Choroid plexus epithelial cell (primary cell): ENCODE results near the gene TTYH2.

Source experiments
- DNase-seq: peaks from one replicate; pipeline ENCODE4 v3.0.0-alpha.2; 2010; ENCODE audit warnings: low read depth
- H3K4me3 ChIP-seq: 2 replicates; pipeline ENCODE4 v1.5.1; 2011; ENCODE audit warnings: low read depth, mild to moderate bottlenecking, control low read depth, low read length, moderate library complexity
- CTCF ChIP-seq: conservative IDR thresholded peaks from 2 replicates; pipeline ENCODE4 v1.5.1; 2011; ENCODE audit warnings: low read depth, mild to moderate bottlenecking, control low read depth, inconsistent platforms, low read length, moderate library complexity

TTYH2 gene

GRCh38 chr17:74243013-74243755 lies 29.8 kb downstream of the TTYH2 start:
- TF ChIP-seq CTCF, result no peak
- no peak for DNase-seq
- no peak overlapping the region for H3K4me3 ChIP-seq

- H3K4me3 ChIP-seq, result no peak overlapping the region
- no peak for DNase-seq
- TF ChIP-seq CTCF, result no peak
These were observed 30.8 kb downstream of the TTYH2 start for GRCh38 chr17:74244128-74244527.

GRCh38 chr17:74244548-74244947 lies 31.2 kb downstream of the TTYH2 start:
- DNase-seq, result no peak

GRCh38 chr17:74245145-74245831 lies 31.9 kb downstream of the TTYH2 start:
- TF ChIP-seq CTCF, result no peak
- DNase-seq, result peak; percentile 25
- H3K4me3 ChIP-seq, result no peak overlapping the region

More at GRCh38 chr17:74244548-74244947, 31.2 kb downstream of the TTYH2 start:
- H3K4me3 ChIP-seq, result no peak overlapping the region
- no peak for TF ChIP-seq CTCF

- H3K4me3 ChIP-seq, result no peak overlapping the region
- no peak for DNase-seq
- no peak for TF ChIP-seq CTCF
These were observed 32.5 kb downstream of the TTYH2 start for GRCh38 chr17:74245871-74246270.

GRCh38 chr17:74249590-74250270 lies 36.4 kb downstream of the TTYH2 start:
- DNase-seq, result no peak
- H3K4me3 ChIP-seq, result no peak overlapping the region
- no peak for TF ChIP-seq CTCF
